HepG2 (cell line): Measurements from ENCODE around the gene VWA3B. TPM values are rescaled to one million over a fixed set of nuclear protein-coding genes. Genes with fewer than 3 reads are reported as not detected.

Experiments used
- ARID5B ChIP-seq: IDR thresholded peaks from 2 replicates; pipeline ENCODE4 v1.4.0; 2020; ENCODE audit warnings: mild to moderate bottlenecking, missing genetic modification reagents
- CAMTA2 ChIP-seq: sonication (generic); formaldehyde crosslinking; IDR thresholded peaks from 2 replicates; pipeline ENCODE4 v1.4.0; 2020; ENCODE audit warnings: mild to moderate bottlenecking, missing genetic modification reagents, borderline replicate concordance
- CREB1 ChIP-seq, 2 experiments: fragments of 450-650 bp in 1 of 2; IDR thresholded peaks; 2 replicates each; pipeline ENCODE4 v1.6.1; 2016 to 2017; ENCODE audit warnings: control low read depth in 1 of 2, mild to moderate bottlenecking in 1 of 2, missing compliant biosample characterization in 1 of 2, missing genetic modification characterization in 1 of 2
- DBP ChIP-seq: sonication (generic); formaldehyde crosslinking; IDR thresholded peaks from 2 replicates; pipeline ENCODE4 v1.4.0; 2020; ENCODE audit warnings: missing genetic modification reagents; ENCODE audit errors: not compliant biosample characterization
- EED ChIP-seq: sonication (generic); formaldehyde crosslinking; IDR thresholded peaks from 2 replicates; pipeline ENCODE4 v1.5.0; 2020; ENCODE audit warnings: mild to moderate bottlenecking, missing genetic modification reagents
- FOXP4 ChIP-seq: sonication (generic); formaldehyde crosslinking; IDR thresholded peaks from 2 replicates; pipeline ENCODE4 v1.4.0; 2020; ENCODE audit warnings: missing genetic modification reagents
- GABPA ChIP-seq, 2 experiments: IDR thresholded peaks; 2 replicates each; pipeline ENCODE4 v1.6.1; 2011 to 2016; ENCODE audit warnings: low read depth in 2 of 2, low read length in 1 of 2, missing biosample characterization in 1 of 2, missing genetic modification characterization in 1 of 2
- HDAC1 ChIP-seq: sonication (generic); formaldehyde crosslinking; IDR thresholded peaks from 2 replicates; pipeline ENCODE4 v1.5.1; 2020; ENCODE audit warnings: mild to moderate bottlenecking, missing genetic modification reagents
- HNF4G ChIP-seq, 2 experiments: sonication (generic) in 1 of 2; formaldehyde crosslinking in 1 of 2; IDR thresholded peaks; 2 replicates each; pipeline versions ENCODE4 v1.4.0 to v1.6.1; 2011 to 2020; ENCODE audit warnings: borderline replicate concordance in 2 of 2, low read depth in 2 of 2, mild to moderate bottlenecking in 2 of 2, low read length in 1 of 2, missing genetic modification reagents in 1 of 2, moderate library complexity in 1 of 2
- MAFG ChIP-seq: sonication (generic); formaldehyde crosslinking; IDR thresholded peaks from 2 replicates; pipeline ENCODE4 v1.5.1; 2020; ENCODE audit warnings: mild to moderate bottlenecking, missing genetic modification reagents
- MAZ ChIP-seq, 2 experiments: sonication (generic) in 1 of 2; formaldehyde crosslinking in 1 of 2; IDR thresholded peaks; 2 replicates each; pipeline versions ENCODE4 v1.5.0 to v1.6.1; 2012 to 2020; ENCODE audit warnings: low read depth in 2 of 2, mild to moderate bottlenecking in 2 of 2, borderline replicate concordance in 1 of 2, improper control_type of control experiment in 1 of 2, low read length in 1 of 2, missing genetic modification reagents in 1 of 2, moderate library complexity in 1 of 2
- MXD1 ChIP-seq: sonication (generic); formaldehyde crosslinking; IDR thresholded peaks from 2 replicates; pipeline ENCODE4 v1.4.0; 2020; ENCODE audit warnings: mild to moderate bottlenecking, missing genetic modification reagents
- NCOA5 ChIP-seq: sonication (generic); formaldehyde crosslinking; IDR thresholded peaks from 2 replicates; pipeline ENCODE4 v1.4.0; 2020; ENCODE audit warnings: missing genetic modification reagents
- TGIF2 ChIP-seq: IDR thresholded peaks from 2 replicates; pipeline ENCODE4 v1.6.1; 2016; ENCODE audit warnings: control low read depth, missing compliant biosample characterization
- ZNF580 ChIP-seq: IDR thresholded peaks from 2 replicates; pipeline ENCODE4 v1.6.1; 2016; ENCODE audit warnings: low read depth, borderline replicate concordance
- ZNF607 ChIP-seq: sonication (generic); formaldehyde crosslinking; IDR thresholded peaks from 2 replicates; pipeline ENCODE4 v1.5.1; 2020; ENCODE audit warnings: missing genetic modification reagents, mild to moderate bottlenecking, borderline replicate concordance
- ZNF629 ChIP-seq: sonication (generic); formaldehyde crosslinking; conservative IDR thresholded peaks from 2 replicates; pipeline ENCODE4 v1.5.0; 2020; ENCODE audit warnings: missing genetic modification reagents
- ZNF740 ChIP-seq: sonication (generic); formaldehyde crosslinking; IDR thresholded peaks from 2 replicates; pipeline ENCODE4 v1.4.0; 2020; ENCODE audit warnings: missing genetic modification reagents
- polyA plus RNA-seq, 8 experiments: library from polyadenylated mRNA; depleted of rRNA in 3 of 8; stranded (reverse) in 7 of 8; unstranded in 1 of 8; fragments of >200 nt; fragmentation: Illumina TruSeq in 4 of 8; extraction: Trizol in 4 of 8; gene quantifications; 2 replicates each; pipeline versions ENCODE4 v1.2.1 to v1.2.3, GENCODE V29; 2011 to 2016; ENCODE audit warnings: low read depth in 4 of 8, missing spikeins in 1 of 8, mixed read lengths in 1 of 8; ENCODE audit not compliant: insufficient read depth in 1 of 8
- total RNA-seq, 5 experiments: library from RNA; depleted of rRNA; stranded (reverse); fragments of >200 nt; fragmentation: Illumina TruSeq; extraction: Trizol; gene quantifications; 2 replicates each; pipeline ENCODE4 v1.2.3, GENCODE V29; 2016; ENCODE audit warnings: low read depth in 1 of 5

The VWA3B gene
- total and polyA plus RNA-seq, 2 of the 13 experiments (the other 11 are each of a cell fraction or from before 2014, with no cell fraction given), result not detected

- TF ChIP-seq MAZ (IDR thresholded peaks at IDR 0.05; ENCODE audit: borderline replicate concordance, low read depth, low read length) (no peak), MAZ (CRISPR knock-in tag; IDR thresholded peaks at IDR 0.05; ENCODE audit: low read depth) (no peak), HDAC1 (CRISPR knock-in tag) (no peak), ZNF740 (CRISPR knock-in tag) (no peak), CAMTA2 (CRISPR knock-in tag) (no peak), ZNF607 (no peak), FOXP4 (0 out of 2 replicates have a peak, but pooled peaks have one; percentile 16), TGIF2 (CRISPR knock-in tag) (no peak), ARID5B (0 out of 2 replicates have a peak, but pooled peaks have one; percentile 11), CREB1 (IDR thresholded peaks at IDR 0.05) (no peak), CREB1 (CRISPR knock-in tag; IDR thresholded peaks at IDR 0.05) (no peak), ZNF580 (CRISPR knock-in tag) (no peak), MAFG (CRISPR knock-in tag) (no peak), EED (CRISPR knock-in tag) (no peak), ZNF629 (CRISPR knock-in tag) (0 out of 2 replicates have a peak, but pooled peaks have one; percentile 7), MXD1 (no peak), DBP (no peak), GABPA (IDR thresholded peaks at IDR 0.05; ENCODE audit: low read depth, low read length) (no peak), GABPA (CRISPR knock-in tag; IDR thresholded peaks at IDR 0.05; ENCODE audit: low read depth) (no peak), NCOA5 (CRISPR knock-in tag) (no peak), HNF4G (IDR thresholded peaks at IDR 0.05; ENCODE audit: borderline replicate concordance, low read depth, low read length) (peak; percentile 63), HNF4G (CRISPR knock-in tag; IDR thresholded peaks at IDR 0.05; ENCODE audit: borderline replicate concordance, low read depth) (0 out of 2 replicates have a peak, but pooled peaks have one; percentile 25)
Measured at GRCh38 chr2:98084869-98085238, 2.1 kb upstream of the VWA3B start (continued).
